GM18951 (cell line): ENCODE measurements around the gene ADAM22.

Source experiments
- POLR2A ChIP-seq: IDR thresholded peaks from 4 replicates; pipeline ENCODE4 v1.6.1; 2011; ENCODE audit warnings: mild to moderate bottlenecking; ENCODE audit not compliant: insufficient read length, insufficient read depth; ENCODE audit errors: extremely low read depth
- in situ Hi-C: fragments of 300-500 bp; cut with MboI; formaldehyde crosslinking; loops from one replicate; pipeline ENCODE4 v1.12.0; 2022; ENCODE audit warnings: low sequenced_read_pairs, mixed read lengths, inconsistent platforms; ENCODE audit not compliant: unreplicated experiment

The ADAM22 gene

GRCh38 chr7:88185650-88186049 lies 251.6 kb downstream of the ADAM22 start:
- TF ChIP-seq POLR2A: no peak
- in situ Hi-C loops: no loop called here

- in situ Hi-C loops: no loop called here
- TF ChIP-seq POLR2A: no peak
These were observed 257.9 kb downstream of the ADAM22 start for GRCh38 chr7:88191911-88192310.

- in situ Hi-C loops: no loop called here
- TF ChIP-seq POLR2A: no peak
These were observed 266.2 kb downstream of the ADAM22 start for GRCh38 chr7:88200261-88200660.

- no peak for TF ChIP-seq POLR2A
- in situ Hi-C loops: no loop called here
These were observed 266.7 kb downstream of the ADAM22 start for GRCh38 chr7:88200789-88201188.

GRCh38 chr7:88201305-88201704 lies 267.3 kb downstream of the ADAM22 start:
- no peak for TF ChIP-seq POLR2A
- in situ Hi-C loops: no loop called here

DNA sequence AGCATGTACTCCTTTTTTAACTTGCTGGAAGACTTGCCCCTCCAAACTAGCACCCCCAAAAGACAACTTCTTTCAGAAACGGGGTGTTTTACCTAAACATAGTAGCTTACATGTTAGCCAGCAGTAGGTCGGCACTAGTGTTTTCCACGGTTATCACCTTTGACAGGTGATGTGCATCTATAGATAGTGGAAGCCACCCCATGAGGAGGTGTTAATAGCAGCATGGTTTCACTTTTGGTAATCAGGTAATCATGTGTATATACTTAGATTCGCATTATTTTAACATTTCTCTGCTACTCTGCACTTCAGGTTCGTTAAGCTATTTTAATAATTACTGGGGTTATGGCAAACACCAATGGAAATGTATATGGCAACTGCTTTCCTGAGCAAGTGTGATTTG lies 268.2 kb downstream of the ADAM22 start:
- in situ Hi-C loops: no loop called here
- TF ChIP-seq POLR2A: no peak

DNA sequence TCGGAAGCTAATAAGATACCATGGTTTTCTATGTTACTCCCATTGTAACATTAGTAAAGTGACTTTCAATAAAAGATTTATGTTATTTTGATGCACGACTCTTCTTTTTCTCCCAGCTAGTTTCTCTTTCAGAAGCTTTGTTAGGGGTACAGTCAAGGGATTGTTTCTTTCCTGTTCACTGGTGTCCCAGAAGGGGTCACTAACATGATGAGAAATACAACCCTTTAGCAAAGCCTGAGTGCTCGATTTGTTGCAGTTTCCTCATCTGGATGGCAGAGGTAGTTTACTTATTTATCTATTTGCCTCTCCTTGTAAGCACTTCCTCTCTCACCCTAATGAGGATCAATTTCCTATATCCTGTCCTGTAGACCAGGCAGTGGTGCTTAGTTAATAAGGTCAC lies 268.7 kb downstream of the ADAM22 start:
- in situ Hi-C loops: no loop called here
- no peak for TF ChIP-seq POLR2A

DNA sequence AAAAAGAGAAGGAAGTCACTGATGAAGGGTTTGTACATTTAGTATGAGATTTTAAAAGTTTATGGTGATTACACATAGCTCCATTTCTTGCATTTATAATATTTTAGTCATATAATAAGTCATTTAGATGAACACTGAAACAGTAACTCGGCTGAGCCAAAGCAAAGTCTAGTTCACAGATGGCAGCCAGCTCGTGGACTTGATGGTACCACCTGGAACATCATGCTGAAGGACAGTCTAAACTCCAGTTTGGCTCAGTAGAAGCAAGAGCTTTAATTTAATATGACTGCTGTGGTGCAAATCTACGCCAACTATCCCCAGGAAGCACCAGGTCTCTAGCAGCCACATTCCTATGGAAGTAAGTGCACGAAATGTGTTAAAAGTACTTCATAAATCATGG lies 269.4 kb downstream of the ADAM22 start:
- in situ Hi-C loops: no loop called here
- TF ChIP-seq POLR2A: no peak

- TF ChIP-seq POLR2A: no peak
- in situ Hi-C loops: no loop called here
These were observed 270.6 kb downstream of the ADAM22 start for GRCh38 chr7:88204525-88205110.

DNA sequence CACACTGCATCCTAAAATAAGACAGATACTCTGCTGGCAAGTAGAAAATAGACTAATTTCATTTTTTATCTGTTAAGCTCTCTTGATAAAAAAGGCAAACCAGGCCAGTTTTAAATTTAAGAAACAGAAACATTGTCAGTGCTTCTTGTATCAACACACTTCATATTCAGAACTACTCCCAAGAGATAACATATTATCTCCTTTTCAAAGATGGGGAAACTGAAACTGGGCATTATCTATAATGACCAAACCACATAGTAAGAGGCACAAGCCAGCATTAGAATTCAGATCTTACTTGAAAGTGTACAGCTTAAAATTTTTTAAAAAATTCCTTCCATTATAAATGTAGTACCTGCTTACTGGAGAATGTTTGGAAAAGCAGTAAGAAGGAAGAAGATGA lies 271.1 kb downstream of the ADAM22 start:
- in situ Hi-C loops: no loop called here
- no peak for TF ChIP-seq POLR2A

DNA sequence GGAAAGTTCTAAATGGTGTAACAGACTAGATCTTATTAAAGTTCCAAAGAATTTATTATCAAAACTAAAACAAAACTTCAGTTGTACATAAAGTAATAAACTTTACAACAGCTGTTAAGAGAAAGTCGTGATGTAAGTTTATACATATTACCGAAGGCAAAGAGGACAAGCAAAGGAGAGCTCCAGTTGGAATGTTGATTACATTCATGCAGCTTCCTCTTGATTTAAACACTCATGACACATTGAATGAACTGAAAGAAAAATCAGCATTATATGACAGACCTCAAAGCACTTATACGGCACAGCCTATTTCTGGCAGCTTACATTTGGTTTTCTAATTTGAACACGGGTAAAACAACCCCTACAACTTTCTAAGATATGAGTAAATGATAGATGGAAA lies 272.2 kb downstream of the ADAM22 start:
- in situ Hi-C loops: no loop called here
- TF ChIP-seq POLR2A: no peak

GRCh38 chr7:88208521-88208920 lies 274.5 kb downstream of the ADAM22 start:
- in situ Hi-C loops: no loop called here
- TF ChIP-seq POLR2A: no peak

GRCh38 chr7:88212918-88213317 lies 278.9 kb downstream of the ADAM22 start:
- no peak for TF ChIP-seq POLR2A
- in situ Hi-C loops: no loop called here

- no peak for TF ChIP-seq POLR2A
- in situ Hi-C loops: no loop called here
These were observed 280.4 kb downstream of the ADAM22 start for GRCh38 chr7:88214456-88214855.

GRCh38 chr7:88215295-88215694 lies 281.2 kb downstream of the ADAM22 start:
- TF ChIP-seq POLR2A: no peak
- in situ Hi-C loops: no loop called here
